GM12891 (cell line): Measurements from ENCODE around the gene PSMB3.

Experiments used
- POLR2A ChIP-seq: IDR thresholded peaks from 2 replicates; pipeline ENCODE4 v1.6.1; 2011; ENCODE audit warnings: low read depth, low read length, control low read depth
- POLR2AphosphoS5 ChIP-seq: IDR thresholded peaks from 2 replicates; pipeline ENCODE4 v1.6.1; 2011; ENCODE audit warnings: low read depth, low read length, control low read depth
- SPI1 ChIP-seq: IDR thresholded peaks from 2 replicates; pipeline ENCODE4 v1.6.1; 2011; ENCODE audit warnings: low read depth, low read length, control low read depth

DNA sequence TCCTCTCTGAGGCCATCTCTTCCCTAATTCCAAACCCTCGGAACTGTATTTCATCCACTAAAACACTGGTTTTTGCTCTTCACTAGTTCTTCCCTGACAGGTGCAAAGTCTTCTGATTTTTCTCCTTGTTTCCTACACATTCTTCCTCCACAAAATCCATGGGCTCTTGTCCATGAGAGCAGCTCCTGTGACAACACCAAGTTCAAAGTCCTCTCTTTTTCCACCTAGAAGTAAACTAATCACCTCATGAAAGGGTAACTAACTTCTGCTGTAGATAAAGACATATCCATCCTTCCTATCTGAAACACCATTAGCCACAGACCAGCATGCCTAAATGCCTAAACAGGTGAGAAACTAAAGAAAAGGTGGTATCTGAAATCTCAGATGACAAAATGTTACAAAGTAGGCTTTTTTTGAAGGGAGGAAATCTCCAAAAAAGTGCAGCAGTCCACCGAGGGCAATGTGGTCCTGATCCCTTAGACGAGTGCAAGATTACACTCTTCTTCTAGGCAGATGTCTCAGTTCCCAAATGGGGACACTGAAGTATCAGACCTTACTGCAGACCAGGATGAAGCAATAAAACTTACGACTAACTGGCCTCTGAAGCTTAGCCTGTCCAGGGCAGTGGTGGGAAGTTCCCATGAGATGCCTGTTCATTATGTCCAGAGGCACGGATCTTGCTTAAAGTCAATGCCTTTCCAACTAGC lies 44.1 kb downstream of the PSMB3 start:
- TF ChIP-seq POLR2A: no peak
- TF ChIP-seq SPI1: no peak
- TF ChIP-seq POLR2AphosphoS5: no peak
